ENCODE results near the gene RGS16.

The RGS16 gene

DNA sequence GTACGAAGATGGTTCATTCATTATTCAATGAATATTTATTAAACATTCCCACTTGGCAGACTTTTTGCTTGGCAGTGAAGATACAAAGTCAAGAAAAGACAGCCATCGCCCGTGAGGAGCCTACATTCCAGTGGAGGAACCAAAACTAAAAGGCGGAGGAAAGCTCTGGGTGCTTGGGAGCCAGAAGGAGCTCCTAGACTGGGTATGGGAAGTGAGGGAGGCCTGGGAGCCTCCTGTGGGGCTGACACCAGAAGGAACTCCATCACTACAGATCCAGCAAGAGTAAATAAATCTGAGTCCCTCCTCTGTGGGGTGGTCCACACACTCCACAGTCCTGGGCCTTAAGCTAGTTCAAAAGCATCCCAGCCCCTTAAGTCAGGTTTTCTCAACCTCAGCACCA is 30.0 kb downstream of the RGS16 start:
- DNase-seq, result no peak

GRCh38 chr1:182570611-182570970 is 33.6 kb downstream of the RGS16 start:
- DNase-seq, result no peak

DNA sequence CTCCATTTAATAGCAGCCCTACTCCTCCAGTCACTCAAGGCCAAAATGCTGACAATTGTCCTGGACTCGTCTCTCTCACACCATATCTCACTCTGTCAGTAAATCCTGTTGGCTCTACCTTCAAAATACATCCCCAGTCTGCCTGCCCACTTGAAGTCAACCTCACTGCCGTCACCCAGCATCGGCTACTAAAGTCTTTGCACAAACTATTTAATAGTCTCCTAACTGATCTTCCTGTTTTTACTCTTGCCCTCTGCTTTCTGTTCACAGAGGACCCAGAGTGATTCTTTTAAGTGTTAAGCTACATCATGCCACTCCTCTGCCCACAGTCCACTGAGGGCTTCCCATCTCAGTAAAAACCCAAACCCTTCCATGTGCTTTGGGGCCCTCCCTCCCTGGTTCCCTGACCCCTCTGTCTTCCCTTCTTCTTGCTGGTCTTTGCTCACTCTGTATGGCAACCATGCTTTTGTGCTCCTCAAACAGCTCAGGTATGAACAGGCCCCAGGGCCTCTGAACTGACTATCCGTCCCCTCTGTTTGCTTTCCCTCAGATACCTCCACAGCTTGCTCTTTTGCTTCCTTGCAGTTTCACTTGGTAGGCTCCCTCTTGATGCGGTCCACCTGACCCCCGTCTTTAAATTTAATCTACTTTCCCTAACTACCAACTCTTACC is 34.1 kb downstream of the RGS16 start:
- DNase-seq, result no peak

DNA sequence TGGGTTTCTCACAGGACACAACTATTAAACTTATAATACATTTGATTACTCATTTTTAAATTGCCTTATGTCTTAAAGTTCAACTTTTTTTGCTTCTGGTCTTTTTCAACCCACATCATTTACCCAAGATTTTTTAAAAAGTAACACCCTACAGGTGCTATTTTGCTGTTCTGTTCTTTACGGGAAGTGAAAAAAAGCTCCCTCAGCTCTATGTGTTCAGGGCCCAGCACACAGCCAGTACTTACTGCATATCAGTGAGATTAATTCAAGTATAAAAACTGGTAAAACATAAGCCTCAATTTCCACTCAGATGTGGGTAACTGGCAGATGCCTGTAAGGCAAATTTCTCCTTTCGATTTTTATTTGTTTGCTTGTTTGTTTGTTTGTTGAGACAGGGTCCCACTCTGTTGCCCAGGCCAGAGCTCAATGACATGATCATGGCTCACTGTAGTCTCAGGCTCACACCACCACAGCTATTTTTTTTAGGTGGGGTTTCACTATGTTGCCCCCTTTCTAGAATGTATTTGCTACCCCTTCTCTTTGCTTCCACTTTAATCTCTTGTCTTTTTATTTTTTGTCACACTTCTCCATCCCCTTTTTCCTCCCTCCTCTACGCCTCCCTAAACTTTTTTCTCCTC is 35.4 kb downstream of the RGS16 start:
- no peak for DNase-seq

GRCh38 chr1:182567629-182568028 is 36.6 kb downstream of the RGS16 start:
- DNase-seq, result no peak

DNA sequence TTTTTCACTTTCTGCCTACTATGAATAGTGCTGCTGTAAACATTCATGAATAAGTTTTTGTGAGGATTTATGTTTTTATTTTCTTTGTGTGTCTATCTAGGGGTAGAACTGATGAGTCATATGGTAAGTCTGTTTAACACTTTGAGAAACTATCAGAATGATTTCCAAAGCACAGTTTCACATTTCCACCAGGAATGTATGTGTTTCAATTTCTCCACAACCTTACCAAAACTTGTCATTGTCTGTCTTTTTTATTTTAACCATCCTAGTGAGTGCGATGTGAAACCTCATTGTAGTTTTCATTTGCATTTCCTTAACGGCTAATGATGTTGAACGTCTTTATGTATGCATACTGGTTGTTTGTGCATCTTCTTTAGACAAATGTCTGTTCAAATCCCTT is 38.7 kb downstream of the RGS16 start:
- no peak for DNase-seq

DNA sequence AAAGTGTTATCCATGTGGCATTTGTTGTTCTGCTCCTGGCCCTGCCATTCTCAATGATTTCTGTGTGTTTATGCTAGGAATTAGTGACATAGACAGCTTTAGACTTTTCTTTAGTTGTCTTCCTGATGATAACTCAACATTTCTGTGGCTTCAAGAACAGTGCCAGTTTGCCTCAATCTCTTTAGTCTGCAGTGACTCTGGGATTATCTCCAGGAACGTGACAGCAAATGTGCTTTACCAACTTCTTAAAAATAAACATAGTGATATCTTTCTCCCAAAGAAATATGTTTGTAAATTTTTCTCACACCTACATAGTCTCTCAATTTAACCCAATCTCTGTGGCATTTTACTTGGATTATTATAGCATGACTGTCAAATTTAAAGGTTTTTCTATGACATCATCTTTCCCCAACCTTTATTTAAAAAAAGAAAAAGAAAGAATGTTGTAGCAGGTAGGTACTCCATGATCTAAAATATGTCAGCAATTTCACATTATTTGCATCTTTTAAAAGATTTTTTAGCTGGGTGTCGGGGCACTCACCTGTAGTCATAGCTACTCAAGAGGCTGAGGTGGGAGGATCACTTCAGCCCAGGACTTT is 39.7 kb downstream of the RGS16 start:
- no peak for DNase-seq

GRCh38 chr1:182563095-182563494 is 41.1 kb downstream of the RGS16 start:
- no peak for DNase-seq

DNA sequence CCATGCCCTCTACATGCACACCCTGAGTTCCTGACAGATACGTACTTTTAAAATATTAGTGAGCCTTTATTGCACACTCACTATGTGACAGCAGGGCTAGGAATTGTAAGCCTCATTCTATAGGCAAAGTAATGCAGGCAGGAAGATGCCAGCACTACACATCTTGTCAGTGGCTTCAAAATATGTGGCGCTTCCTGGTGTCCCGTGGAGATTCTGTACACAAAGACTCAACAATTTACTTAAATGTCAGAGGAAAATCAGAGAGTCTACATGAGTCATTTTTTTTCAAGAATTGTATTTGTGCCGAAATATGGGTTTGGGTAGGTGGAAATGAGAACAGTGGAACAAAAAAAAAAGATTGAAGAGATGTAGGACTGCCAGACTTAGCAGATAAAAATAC is 42.7 kb downstream of the RGS16 start:
- DNase-seq, result no peak

DNA sequence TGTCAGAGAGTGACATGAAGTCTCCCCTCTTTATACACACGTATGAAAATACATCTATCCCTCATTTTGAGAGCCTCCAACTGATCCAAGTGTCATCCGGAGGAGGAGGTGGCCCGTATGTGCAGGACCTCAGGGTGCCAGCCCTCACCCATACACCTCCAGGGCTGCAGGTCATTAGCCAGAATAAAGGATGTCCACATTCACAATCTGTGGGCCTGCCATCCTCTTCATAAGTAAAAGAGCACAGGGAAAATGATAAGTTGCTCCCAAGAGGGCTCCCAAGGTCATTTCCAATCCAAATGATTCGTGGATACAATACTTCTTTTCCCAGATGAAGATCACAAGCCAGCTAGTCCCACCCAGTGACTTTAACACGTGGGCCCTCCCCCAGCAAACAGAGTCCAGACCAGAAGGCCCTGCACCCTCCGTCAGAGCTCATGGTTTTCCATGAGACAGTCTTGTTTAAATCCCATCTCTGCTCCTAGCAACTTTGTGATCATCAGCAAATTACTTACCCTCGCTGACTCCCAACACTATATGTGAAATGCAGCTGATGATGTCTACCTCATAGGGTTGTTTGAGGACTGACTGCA is 43.7 kb downstream of the RGS16 start:
- DNase-seq, result no peak

- no peak for DNase-seq
These were observed 47.9 kb downstream of the RGS16 start for GRCh38 chr1:182556279-182556678.

- no peak for DNase-seq
These were observed 48.7 kb downstream of the RGS16 start for GRCh38 chr1:182555493-182555892.

DNA sequence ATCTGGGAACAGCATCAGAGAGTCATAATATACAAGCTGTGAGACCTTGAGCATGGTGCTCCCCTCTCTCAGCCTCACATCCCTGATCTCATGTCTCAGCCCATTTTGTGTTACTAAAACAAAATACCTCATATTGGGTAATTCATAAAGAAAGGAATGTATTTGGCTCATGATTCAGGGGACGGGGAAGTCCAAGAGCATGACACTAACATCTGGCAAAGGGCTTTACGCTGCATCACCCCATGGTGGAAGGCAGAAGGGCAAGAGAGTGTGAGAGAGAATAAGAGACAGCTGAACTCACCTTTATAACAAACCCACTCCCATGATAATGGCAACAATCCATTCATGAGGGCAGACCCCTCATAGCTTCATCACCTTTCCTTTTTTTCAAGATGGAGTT is 51.7 kb downstream of the RGS16 start:
- DNase-seq, result no peak

DNA sequence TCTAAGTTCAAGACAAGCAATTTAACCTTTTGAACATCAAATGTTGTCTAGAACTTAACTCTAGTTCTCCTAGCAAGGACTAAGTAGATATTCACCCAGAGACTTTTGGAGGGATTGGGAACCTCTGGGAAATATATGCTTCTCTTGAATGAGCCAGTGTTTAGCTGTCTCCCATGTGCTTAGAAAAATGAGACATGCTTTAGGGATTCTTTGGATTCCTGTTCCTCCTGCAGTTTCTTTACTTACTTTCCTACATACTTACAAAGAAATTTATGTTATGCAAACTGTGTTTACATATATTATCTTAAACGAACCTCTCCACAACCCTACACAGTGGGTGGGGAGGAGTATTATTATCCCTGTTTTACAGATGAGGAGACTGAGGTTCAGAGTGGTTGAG is 54.4 kb downstream of the RGS16 start:
- no peak for DNase-seq

GRCh38 chr1:182549346-182549745 is 54.8 kb downstream of the RGS16 start:
- no peak for DNase-seq
